SK-N-SH (cell line): ENCODE data around the gene JAG1.

Source experiments
- CHD2 ChIP-seq: fragments of 150-350 bp; IDR thresholded peaks from 2 replicates; pipeline ENCODE4 v1.6.1; 2018; ENCODE audit warnings: low read length; ENCODE audit not compliant: partially characterized antibody
- ELF1 ChIP-seq: IDR thresholded peaks from 2 replicates; pipeline ENCODE4 v1.4.0; 2012
- EP300 ChIP-seq, 2 experiments: IDR thresholded peaks; 2 replicates each; pipeline versions ENCODE4 v1.4.0 to v1.6.1; 2012; ENCODE audit warnings: borderline replicate concordance in 1 of 2, low read depth in 1 of 2, low read length in 1 of 2
- EZH2phosphoT487 ChIP-seq: fragments of 200-600 bp; sonication (generic); IDR thresholded peaks from 2 replicates; pipeline ENCODE4 v1.6.1; 2017; ENCODE audit warnings: low read depth, mixed run types, mild to moderate bottlenecking, antibody characterized with exemption, moderate library complexity, borderline replicate concordance
- MXI1 ChIP-seq: IDR thresholded peaks from 2 replicates; pipeline ENCODE4 v1.6.1; 2012; ENCODE audit warnings: mild to moderate bottlenecking, low read depth, low read length, improper control_type of control experiment
- TAF1 ChIP-seq: IDR thresholded peaks from 2 replicates; pipeline ENCODE4 v1.6.1; 2012; ENCODE audit warnings: low read depth, mild to moderate bottlenecking, low read length, moderate library complexity, borderline replicate concordance
- TCF12 ChIP-seq: IDR thresholded peaks from 2 replicates; pipeline ENCODE4 v1.4.0; 2012
- TF ChIP-seq, protein P1 (sequence below): fragments of 150-350 bp; IDR thresholded peaks from 2 replicates; pipeline ENCODE4 v1.6.1; 2017; ENCODE audit warnings: antibody characterized with exemption, low read length, low read depth, borderline replicate concordance
- TF ChIP-seq, protein P2 (sequence below): fragments of 200-600 bp; sonication (generic); IDR thresholded peaks from 2 replicates; pipeline ENCODE4 v1.6.1; 2017; ENCODE audit warnings: antibody characterized with exemption, mild to moderate bottlenecking, moderate library complexity
- TF ChIP-seq, protein P3 (sequence below): IDR thresholded peaks from 2 replicates; pipeline ENCODE4 v1.6.1; 2012; ENCODE audit warnings: mild to moderate bottlenecking, low read depth, low read length, moderate library complexity

DNA sequence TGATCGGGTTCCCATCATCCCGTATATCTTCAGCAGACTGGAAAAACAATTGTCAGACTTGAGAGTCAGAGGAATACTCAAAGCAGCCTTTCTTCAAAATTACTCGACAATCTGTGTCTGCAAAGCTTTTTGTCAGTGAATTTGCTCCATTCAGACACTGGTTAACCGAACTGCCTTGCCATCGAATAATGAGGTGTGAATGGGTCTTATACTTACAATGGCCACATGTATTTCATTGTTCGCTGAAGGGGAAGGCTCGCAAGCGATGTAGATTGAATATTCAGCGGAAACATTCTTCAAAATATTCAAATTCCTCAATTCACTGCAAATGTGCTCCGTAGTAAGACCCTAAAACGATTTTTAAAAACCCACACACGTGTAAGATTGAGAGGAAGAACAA, 32.9 kb downstream of the JAG1 start:
- TF ChIP-seq EP300 (IDR thresholded peaks at IDR 0.05; ENCODE audit: borderline replicate concordance in 1 of 2, low read depth in 1 of 2, low read length in 1 of 2) (no peak), TAF1 (no peak), TCF12 (no peak), CHD2 (no peak), EZH2phosphoT487 (no peak), ELF1 (no peak), MXI1 (no peak)
- TF ChIP-seq, protein P1, sequence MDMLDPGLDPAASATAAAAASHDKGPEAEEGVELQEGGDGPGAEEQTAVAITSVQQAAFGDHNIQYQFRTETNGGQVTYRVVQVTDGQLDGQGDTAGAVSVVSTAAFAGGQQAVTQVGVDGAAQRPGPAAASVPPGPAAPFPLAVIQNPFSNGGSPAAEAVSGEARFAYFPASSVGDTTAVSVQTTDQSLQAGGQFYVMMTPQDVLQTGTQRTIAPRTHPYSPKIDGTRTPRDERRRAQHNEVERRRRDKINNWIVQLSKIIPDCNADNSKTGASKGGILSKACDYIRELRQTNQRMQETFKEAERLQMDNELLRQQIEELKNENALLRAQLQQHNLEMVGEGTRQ: no peak
- TF ChIP-seq, protein P2, sequence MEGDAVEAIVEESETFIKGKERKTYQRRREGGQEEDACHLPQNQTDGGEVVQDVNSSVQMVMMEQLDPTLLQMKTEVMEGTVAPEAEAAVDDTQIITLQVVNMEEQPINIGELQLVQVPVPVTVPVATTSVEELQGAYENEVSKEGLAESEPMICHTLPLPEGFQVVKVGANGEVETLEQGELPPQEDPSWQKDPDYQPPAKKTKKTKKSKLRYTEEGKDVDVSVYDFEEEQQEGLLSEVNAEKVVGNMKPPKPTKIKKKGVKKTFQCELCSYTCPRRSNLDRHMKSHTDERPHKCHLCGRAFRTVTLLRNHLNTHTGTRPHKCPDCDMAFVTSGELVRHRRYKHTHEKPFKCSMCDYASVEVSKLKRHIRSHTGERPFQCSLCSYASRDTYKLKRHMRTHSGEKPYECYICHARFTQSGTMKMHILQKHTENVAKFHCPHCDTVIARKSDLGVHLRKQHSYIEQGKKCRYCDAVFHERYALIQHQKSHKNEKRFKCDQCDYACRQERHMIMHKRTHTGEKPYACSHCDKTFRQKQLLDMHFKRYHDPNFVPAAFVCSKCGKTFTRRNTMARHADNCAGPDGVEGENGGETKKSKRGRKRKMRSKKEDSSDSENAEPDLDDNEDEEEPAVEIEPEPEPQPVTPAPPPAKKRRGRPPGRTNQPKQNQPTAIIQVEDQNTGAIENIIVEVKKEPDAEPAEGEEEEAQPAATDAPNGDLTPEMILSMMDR: no peak
- TF ChIP-seq, protein P3, sequence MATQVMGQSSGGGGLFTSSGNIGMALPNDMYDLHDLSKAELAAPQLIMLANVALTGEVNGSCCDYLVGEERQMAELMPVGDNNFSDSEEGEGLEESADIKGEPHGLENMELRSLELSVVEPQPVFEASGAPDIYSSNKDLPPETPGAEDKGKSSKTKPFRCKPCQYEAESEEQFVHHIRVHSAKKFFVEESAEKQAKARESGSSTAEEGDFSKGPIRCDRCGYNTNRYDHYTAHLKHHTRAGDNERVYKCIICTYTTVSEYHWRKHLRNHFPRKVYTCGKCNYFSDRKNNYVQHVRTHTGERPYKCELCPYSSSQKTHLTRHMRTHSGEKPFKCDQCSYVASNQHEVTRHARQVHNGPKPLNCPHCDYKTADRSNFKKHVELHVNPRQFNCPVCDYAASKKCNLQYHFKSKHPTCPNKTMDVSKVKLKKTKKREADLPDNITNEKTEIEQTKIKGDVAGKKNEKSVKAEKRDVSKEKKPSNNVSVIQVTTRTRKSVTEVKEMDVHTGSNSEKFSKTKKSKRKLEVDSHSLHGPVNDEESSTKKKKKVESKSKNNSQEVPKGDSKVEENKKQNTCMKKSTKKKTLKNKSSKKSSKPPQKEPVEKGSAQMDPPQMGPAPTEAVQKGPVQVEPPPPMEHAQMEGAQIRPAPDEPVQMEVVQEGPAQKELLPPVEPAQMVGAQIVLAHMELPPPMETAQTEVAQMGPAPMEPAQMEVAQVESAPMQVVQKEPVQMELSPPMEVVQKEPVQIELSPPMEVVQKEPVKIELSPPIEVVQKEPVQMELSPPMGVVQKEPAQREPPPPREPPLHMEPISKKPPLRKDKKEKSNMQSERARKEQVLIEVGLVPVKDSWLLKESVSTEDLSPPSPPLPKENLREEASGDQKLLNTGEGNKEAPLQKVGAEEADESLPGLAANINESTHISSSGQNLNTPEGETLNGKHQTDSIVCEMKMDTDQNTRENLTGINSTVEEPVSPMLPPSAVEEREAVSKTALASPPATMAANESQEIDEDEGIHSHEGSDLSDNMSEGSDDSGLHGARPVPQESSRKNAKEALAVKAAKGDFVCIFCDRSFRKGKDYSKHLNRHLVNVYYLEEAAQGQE: no peak
